Measurements from ENCODE around the gene TRDN. TPM values are rescaled to one million over a fixed set of nuclear protein-coding genes. Genes with fewer than 3 reads are reported as not detected.

TRDN gene
- total RNA-seq, 1 donor from 2014 or later = not detected

GRCh38 chr6:123632641-123633040, 4.1 kb downstream of the TRDN start:
- H3K4me1 Mint-ChIP-seq = peaks cover 17% of the 10 kb centered on the region
- H3K27ac Mint-ChIP-seq (ENCODE audit: unreplicated experiment) = no peak overlapping the region
- no peak overlapping the region for H3K4me3 Mint-ChIP-seq
- DNase-seq (ENCODE audit: low read depth, low spot score) = no peak
- no peaks in the 10 kb centered on the region for H3K36me3 Mint-ChIP-seq (ENCODE audit: low read depth)
- TF ChIP-seq CTCF (conservative IDR thresholded peaks at IDR 0.05) = no peak
- no peaks in the 10 kb centered on the region for H3K9me3 Mint-ChIP-seq
- no peaks in the 10 kb centered on the region for H3K27me3 Mint-ChIP-seq (ENCODE audit: low read depth)

- no peak for DNase-seq (ENCODE audit: low read depth, low spot score)
- no peaks in the 10 kb centered on the region for H3K27me3 Mint-ChIP-seq (ENCODE audit: low read depth)
- H3K36me3 Mint-ChIP-seq (ENCODE audit: low read depth) = no peaks in the 10 kb centered on the region
- peaks cover 10% of the 10 kb centered on the region for H3K4me1 Mint-ChIP-seq
- TF ChIP-seq CTCF (conservative IDR thresholded peaks at IDR 0.05) = no peak
- H3K4me3 Mint-ChIP-seq = no peak overlapping the region
- no peak overlapping the region for H3K27ac Mint-ChIP-seq (ENCODE audit: unreplicated experiment)
- no peaks in the 10 kb centered on the region for H3K9me3 Mint-ChIP-seq
Observed at GRCh38 chr6:123629258-123629941, 7.3 kb downstream of the TRDN start.

- Mint-ChIP-seq H3K9me3 (no peaks in the 10 kb centered on the region), H3K27ac (ENCODE audit: unreplicated experiment) (no peak overlapping the region), H3K4me1 (peaks cover 10% of the 10 kb centered on the region), H3K27me3 (ENCODE audit: low read depth) (no peaks in the 10 kb centered on the region), H3K36me3 (ENCODE audit: low read depth) (no peaks in the 10 kb centered on the region), H3K4me3 (no peak overlapping the region)
- no peak for DNase-seq (ENCODE audit: low read depth, low spot score)
- no peak for TF ChIP-seq CTCF (conservative IDR thresholded peaks at IDR 0.05)
Observed at GRCh38 chr6:123625696-123626095, 11.1 kb downstream of the TRDN start.

DNA sequence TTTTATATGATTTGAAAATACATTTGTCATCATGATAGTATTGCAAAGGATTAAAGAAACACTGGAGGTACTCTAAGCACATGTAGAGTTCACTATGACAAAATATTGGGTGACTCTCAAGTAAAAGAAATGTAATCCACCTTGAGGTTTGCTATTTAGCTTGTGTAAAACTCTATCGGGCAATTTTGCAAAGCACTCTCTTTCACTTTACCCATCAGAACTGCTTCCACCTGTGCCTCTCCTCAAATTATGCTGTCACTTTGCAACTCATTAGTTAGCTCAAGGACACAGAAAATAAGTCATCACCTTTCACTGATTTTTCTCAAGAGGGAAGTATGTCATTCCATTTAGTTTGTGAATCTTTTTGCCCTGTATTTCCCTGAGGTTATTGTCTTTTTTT, 14.0 kb downstream of the TRDN start:
- no peak for TF ChIP-seq CTCF (conservative IDR thresholded peaks at IDR 0.05)
- no peaks in the 10 kb centered on the region for H3K27me3 Mint-ChIP-seq (ENCODE audit: low read depth)
- H3K36me3 Mint-ChIP-seq (ENCODE audit: low read depth) = no peaks in the 10 kb centered on the region
- no peaks in the 10 kb centered on the region for H3K9me3 Mint-ChIP-seq
- DNase-seq (ENCODE audit: low read depth, low spot score) = no peak
- no peak overlapping the region for H3K27ac Mint-ChIP-seq (ENCODE audit: unreplicated experiment)
- no peaks in the 10 kb centered on the region for H3K4me1 Mint-ChIP-seq
- no peak overlapping the region for H3K4me3 Mint-ChIP-seq

DNA sequence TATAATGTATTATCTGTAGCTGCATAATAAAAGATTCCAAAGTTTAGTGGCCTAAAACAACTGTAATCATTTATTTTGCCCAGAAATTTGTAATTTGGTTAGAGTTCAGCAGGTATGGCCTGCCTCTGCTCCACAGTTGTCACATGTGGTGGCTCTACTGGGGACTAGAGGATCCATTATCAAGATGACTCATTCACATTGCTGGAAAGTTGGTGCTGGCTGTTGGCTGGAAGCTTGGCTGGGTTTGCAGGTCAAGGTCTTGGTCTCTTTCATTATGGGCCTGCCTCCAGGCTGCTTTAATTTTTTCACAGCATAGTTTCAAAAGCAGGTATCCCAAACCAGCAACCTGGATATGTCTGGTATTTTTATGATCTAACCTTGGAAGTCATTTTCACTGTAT, 17.6 kb downstream of the TRDN start:
- no peaks in the 10 kb centered on the region for H3K9me3 Mint-ChIP-seq
- no peak overlapping the region for H3K27ac Mint-ChIP-seq (ENCODE audit: unreplicated experiment)
- TF ChIP-seq CTCF (conservative IDR thresholded peaks at IDR 0.05) = no peak
- H3K4me3 Mint-ChIP-seq = no peak overlapping the region
- no peaks in the 10 kb centered on the region for H3K36me3 Mint-ChIP-seq (ENCODE audit: low read depth)
- no peaks in the 10 kb centered on the region for H3K4me1 Mint-ChIP-seq
- DNase-seq (ENCODE audit: low read depth, low spot score) = no peak
- no peaks in the 10 kb centered on the region for H3K27me3 Mint-ChIP-seq (ENCODE audit: low read depth)

All from neural crest cell (in vitro differentiated cells).